GM12801 (cell line): ENCODE results near the gene SLC9A9.

Experiments
- CTCF ChIP-seq: IDR thresholded peaks from one replicate; pipeline ENCODE4 v1.5.1; 2011; ENCODE audit warnings: control low read depth; ENCODE audit not compliant: insufficient read length; ENCODE audit errors: extremely low read depth

SLC9A9 gene

DNA sequence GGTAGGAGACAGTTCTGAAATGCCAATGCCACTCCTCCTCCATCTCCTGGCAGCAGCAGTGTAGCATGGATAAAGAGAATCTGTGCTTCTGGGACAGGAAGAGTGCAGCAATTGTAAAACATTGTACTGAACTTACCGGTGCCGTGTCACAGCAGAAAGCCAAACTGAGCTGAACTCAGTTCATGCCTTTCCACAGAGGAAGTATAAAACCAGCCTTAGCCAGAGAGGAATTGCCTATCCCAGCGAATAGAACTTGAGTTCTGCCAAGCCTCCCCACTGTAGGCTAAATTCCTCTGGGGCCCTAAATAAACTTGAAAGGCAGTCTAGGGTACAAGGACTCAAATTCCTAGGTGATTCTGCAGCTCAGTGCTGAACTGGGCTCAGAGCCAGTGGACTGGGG is 148.8 kb downstream of the SLC9A9 start:
- TF ChIP-seq CTCF = no peak

GRCh38 chr3:143698682-143699303 is 149.5 kb downstream of the SLC9A9 start:
- no peak for TF ChIP-seq CTCF

GRCh38 chr3:143697975-143698374 is 150.3 kb downstream of the SLC9A9 start:
- no peak for TF ChIP-seq CTCF

DNA sequence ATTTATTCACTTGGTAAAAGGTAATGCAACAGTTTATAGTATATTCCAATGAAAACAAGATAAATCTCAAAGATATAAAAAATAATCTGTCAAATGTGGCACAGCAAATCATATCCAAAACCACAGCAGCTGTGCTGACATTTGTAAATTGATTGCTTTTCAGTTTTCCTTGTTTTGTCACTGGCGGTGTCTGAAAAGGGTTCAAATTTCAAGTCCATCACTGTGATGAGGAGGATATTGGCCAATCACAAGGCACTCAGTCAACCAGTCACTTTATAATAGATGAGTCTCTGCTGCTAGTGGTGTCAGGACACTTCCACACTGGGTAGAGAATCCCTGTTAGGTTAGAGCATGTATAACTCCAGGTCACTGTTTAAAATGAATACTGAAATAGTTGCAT is 154.8 kb downstream of the SLC9A9 start:
- TF ChIP-seq CTCF = no peak

- no peak for TF ChIP-seq CTCF
These were observed 161.6 kb downstream of the SLC9A9 start for GRCh38 chr3:143686638-143687197.

DNA sequence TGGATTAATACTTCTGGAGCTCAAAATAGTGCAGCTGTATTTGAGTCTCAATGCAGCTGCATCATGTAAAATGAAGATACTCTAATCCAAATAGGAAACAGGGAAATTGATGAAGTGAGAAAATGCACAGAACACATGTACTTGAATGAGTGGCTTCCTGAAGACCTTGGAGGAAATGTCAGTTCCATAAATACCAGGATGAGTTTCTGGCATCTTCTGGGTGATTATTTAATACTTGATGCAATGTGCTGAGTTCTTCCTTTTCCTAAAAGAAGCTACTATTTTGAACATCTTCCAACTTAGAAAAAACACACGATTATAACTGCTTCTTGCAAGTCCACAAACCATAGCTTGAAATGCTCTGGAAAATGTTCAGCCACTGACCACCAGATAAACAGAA is 162.8 kb downstream of the SLC9A9 start:
- TF ChIP-seq CTCF = no peak

GRCh38 chr3:143677430-143677829 is 170.8 kb downstream of the SLC9A9 start:
- no peak for TF ChIP-seq CTCF
